Measurements from ENCODE around the gene ITGA8. TPM values are rescaled to one million over a fixed set of nuclear protein-coding genes. Genes with fewer than 3 reads are reported as not detected.

The ITGA8 gene
- total and polyA plus RNA-seq, 9 of the 15 experiments (the other 6 are each of a cell fraction or from before 2014, with no cell fraction given): 0.01 to 0.07 (median 0.04) TPM; not detected in 5

DNA sequence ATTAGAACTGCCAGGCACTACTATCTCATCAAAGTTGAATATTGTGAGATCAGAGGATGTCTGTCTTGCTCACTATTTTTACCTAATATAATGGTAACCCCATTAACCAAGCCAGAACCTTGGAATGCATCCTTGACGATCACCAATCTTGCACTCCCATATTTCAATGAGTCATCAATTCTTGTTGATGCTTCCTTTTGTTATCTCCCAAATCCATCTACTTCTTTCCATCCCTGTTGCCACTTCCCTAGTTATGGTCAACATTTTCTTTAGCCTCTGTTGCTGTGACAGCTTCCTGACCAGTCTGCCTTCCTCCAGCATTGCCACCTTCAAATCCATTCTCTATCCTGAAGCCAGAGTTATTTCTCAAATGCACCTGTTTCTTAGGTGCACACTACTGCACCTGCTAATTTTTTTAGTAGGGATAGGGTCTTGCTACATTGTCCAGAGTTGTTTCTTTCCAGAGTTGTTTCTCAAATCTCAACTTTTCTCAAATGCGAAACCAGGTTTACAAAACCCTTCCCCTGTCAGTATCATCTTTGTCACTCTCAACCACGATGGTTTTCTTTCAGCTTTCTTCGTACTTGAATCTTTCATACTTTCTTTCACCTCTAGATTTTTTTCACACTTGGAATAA lies 15.7 kb downstream of the ITGA8 start (continued):
- TF ChIP-seq, protein P1, sequence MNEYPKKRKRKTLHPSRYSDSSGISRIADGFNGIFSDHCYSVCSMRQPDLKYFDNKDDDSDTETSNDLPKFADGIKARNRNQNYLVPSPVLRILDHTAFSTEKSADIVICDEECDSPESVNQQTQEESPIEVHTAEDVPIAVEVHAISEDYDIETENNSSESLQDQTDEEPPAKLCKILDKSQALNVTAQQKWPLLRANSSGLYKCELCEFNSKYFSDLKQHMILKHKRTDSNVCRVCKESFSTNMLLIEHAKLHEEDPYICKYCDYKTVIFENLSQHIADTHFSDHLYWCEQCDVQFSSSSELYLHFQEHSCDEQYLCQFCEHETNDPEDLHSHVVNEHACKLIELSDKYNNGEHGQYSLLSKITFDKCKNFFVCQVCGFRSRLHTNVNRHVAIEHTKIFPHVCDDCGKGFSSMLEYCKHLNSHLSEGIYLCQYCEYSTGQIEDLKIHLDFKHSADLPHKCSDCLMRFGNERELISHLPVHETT (CRISPR knock-in tag; conservative IDR thresholded peaks at IDR 0.05 in 1 of 2, IDR thresholded peaks at IDR 0.05 in 1 of 2): no peak
- TF ChIP-seq DEAF1 (CRISPR knock-in tag; IDR thresholded peaks at IDR 0.05): no peak
- TF ChIP-seq ZNF551 (CRISPR knock-in tag; IDR thresholded peaks at IDR 0.05): no peak
- no peak for TF ChIP-seq TOE1 (IDR thresholded peaks at IDR 0.05; ENCODE audit: borderline replicate concordance)
- TF ChIP-seq TOE1 (CRISPR knock-in tag; IDR thresholded peaks at IDR 0.05; ENCODE audit: borderline replicate concordance, low read depth): no peak
- TF ChIP-seq, protein P2, sequence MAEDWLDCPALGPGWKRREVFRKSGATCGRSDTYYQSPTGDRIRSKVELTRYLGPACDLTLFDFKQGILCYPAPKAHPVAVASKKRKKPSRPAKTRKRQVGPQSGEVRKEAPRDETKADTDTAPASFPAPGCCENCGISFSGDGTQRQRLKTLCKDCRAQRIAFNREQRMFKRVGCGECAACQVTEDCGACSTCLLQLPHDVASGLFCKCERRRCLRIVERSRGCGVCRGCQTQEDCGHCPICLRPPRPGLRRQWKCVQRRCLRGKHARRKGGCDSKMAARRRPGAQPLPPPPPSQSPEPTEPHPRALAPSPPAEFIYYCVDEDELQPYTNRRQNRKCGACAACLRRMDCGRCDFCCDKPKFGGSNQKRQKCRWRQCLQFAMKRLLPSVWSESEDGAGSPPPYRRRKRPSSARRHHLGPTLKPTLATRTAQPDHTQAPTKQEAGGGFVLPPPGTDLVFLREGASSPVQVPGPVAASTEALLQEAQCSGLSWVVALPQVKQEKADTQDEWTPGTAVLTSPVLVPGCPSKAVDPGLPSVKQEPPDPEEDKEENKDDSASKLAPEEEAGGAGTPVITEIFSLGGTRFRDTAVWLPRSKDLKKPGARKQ (CRISPR knock-in tag; IDR thresholded peaks at IDR 0.05): no peak
- TF ChIP-seq PYGO2 (tag; IDR thresholded peaks at IDR 0.05): no peak
- peak; percentile 28; the same call in 1 of the 2 replicates for TF ChIP-seq NFE2L1 (tag; IDR thresholded peaks at IDR 0.05; ENCODE audit: borderline replicate concordance, low read depth)
- TF ChIP-seq ZNF121 (CRISPR knock-in tag; conservative IDR thresholded peaks at IDR 0.05): peak; percentile 34; the same call in 1 of the 2 replicates
- TF ChIP-seq, protein P3, sequence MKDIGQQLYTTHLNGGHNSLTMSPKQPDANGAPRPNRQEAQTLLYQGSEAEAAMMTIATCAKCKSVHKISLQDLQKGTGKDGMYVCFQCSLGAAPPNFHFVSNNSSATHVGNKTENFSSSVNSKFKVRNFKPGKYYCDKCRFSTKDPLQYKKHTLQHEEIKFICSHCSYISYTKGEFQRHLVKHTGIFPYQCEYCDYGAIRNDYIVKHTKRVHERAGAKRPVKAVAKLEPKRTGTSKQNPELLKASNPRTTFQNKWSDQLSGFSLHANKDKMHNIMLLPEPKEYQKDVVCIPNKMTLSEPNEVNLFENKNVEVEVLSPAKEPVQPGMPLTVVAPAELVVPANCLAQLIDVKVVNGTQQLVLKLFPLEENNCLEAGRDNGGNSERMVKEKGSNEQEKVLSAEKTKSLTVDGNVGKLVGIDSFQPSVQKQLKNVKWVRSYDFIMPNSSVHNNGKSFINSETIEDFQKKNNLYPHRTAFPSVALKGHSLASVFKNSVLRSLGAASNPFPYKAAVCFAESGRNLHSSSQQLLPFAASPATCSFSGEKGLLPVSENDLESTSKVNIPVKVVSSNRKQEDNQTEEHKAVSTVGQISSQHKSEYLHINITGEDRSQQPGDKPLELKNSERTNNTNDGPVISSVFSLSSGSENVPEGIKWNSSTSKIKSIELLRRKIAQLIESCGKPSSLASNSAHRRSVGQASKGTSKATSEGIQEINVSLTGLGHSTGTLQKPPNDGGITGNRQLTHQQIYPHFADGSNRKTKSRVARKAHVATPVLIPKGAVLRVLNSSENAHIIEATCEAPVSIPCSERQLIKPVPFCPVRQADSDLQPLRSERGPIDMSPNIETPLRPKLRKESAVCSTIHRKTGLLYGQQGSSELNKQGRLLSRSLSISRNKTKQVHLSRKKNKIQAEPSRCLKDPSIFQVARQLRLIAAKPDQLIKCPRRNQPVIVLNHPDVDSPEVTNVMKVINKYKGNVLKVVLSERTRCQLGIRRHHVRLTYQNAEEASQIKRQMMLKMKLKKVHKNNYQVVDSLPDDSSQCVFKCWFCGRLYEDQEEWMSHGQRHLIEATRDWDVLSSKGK (CRISPR knock-in tag; IDR thresholded peaks at IDR 0.05): no peak
- TF ChIP-seq MTF1 (CRISPR knock-in tag; IDR thresholded peaks at IDR 0.05; ENCODE audit: borderline replicate concordance): no peak
- TF ChIP-seq BRF1 (IDR thresholded peaks at IDR 0.05; ENCODE audit: borderline replicate concordance, extremely low read depth, insufficient read length): no peak
- TF ChIP-seq STAT6 (CRISPR knock-in tag; IDR thresholded peaks at IDR 0.05): no peak
- no peak for TF ChIP-seq HDAC6 (IDR thresholded peaks at IDR 0.05; ENCODE audit: low read depth, low read length)
- TF ChIP-seq CHD2 (IDR thresholded peaks at IDR 0.05; ENCODE audit: low read depth, low read length): no peak
